Uterine smooth muscle cell (primary cell): Measurements from ENCODE around the gene FTH1. TPM values are rescaled to one million over a fixed set of nuclear protein-coding genes. Genes with fewer than 3 reads are reported as not detected.

Experiments
- total RNA-seq: library from RNA; depleted of rRNA; stranded (reverse); fragments of >200 nt; gene quantifications from 2 replicates; pipeline ENCODE4 v1.2.3, GENCODE V29; 2014

Gene FTH1
- total RNA-seq = 455 and 1,494 TPM in 2 replicates

DNA sequence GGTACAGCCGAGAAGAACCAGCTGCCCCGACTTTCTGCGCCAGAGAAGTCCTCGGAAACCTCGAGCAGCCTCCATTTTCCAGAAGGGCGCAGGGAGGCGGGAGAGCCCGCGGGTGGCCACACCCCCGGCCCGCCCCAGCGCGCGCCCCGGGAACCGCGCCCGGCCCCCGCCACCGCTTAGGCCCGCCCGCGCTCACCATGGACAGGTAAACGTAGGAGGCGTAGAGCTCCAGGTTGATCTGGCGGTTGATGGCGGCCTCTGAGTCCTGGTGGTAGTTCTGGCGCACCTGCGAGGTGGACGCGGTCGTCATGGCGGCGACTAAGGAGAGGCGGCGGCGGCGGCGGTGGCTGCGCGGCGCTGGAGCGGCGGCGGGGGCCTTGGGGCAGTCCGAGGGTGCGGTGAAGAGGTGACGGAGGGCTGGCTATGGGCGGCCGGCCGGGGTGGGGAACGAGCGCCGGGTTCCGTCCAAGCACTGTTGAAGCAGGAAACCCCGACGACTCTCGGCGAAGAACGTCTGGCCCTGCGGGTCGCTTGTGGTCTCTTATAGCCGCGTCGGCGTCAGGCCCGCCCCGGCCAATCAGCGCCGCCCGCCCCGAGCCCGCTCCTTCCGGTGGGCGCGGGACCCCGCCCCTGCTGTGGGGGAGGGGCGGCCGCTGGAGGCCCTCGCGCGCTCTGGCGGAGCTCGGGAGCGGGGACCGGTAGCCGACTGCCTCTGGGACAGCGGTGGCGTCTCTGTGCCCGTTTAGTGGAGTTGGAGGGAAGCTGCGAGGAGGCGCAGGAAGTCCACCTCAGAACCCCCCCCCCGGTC is at the start of gene FTH1:
FTH1 (minus strand) TSS at position 519 of the 808 bp plus-strand sequence; CDS start at position 310, 209 bp downstream.

DNA sequence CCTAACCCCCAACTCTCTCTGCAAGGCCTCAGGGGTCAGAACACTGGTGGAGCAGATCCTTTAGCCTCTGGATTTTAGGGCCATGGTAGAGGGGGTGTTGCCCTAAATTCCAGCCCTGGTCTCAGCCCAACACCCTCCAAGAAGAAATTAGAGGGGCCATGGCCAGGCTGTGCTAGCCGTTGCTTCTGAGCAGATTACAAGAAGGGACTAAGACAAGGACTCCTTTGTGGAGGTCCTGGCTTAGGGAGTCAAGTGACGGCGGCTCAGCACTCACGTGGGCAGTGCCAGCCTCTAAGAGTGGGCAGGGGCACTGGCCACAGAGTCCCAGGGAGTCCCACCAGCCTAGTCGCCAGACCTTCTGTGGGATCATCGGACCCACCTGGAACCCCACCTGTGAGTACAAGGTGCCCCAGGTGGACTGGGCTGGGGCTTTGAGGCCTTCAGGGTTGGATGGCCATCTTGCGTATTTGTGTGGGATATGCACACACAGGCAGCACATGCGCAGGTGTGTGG is 17.3 kb downstream of the FTH1 start, which contains the start of gene BEST1:
BEST1 (plus strand) TSS at position 317 of the 513 bp plus-strand sequence. CDS start 1,456 bp downstream, outside the sequence.

DNA sequence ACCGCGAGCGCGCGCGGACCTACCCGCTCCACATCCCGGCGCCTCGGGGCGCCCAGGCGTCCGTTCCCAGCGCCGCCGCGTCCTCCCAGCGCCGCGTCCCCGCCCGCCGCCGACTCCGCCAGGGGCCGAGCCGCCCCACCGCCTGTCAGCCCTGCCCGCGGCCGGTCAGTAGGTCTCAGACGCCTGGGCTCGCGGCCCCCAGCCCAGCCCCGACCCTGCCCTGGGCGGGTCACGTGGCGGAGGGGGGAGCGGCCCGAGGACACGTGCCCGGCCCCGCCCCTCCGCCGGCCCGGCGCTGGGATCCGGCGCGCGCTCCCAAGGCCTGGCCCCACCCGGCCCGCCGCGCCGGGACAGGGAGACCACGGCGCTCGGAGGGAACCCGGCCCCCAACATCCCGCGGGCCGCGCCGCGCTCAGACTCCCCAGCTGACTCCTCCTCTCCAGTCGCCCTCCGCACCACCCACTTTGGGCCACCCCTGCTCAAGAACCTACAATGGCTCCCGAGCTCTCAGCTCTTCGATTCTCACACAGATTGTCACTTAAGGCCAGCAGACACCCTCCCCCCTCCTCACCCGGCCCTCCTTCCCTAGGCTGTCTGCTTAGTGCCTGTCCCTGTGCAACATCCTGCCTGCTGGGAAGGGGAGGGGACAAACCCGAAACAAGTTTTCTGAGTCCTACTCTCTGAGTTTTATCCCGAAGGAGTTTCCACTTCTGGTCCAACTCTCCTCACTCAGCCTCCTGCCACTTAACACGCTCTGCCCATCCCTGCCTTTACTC is 49.9 kb downstream of the FTH1 start, which contains the start of gene RAB3IL1:
RAB3IL1 (minus strand) TSS at position 233 of the 776 bp plus-strand sequence; CDS start at position 34, 199 bp downstream.

Other genes with a start within 250 kb of the FTH1 start
- 0.25 and 0.55 TPM in 2 replicates for gene MYRF, start 215.0 kb downstream of the FTH1 start, total RNA-seq
- 38.6 and 78.7 TPM in 2 replicates for gene TMEM258, start 175.0 kb downstream of the FTH1 start, total RNA-seq
- gene FEN1, start 174.7 kb downstream of the FTH1 start, total RNA-seq = 16.0 and 74.3 TPM in 2 replicates
- gene FADS1, start 150.6 kb downstream of the FTH1 start, total RNA-seq = 105 and 168 TPM in 2 replicates
- gene FADS2, start 139.3 kb downstream of the FTH1 start, total RNA-seq = 384 and 476 TPM in 2 replicates
- gene FADS3, start 76.1 kb downstream of the FTH1 start, total RNA-seq = 55.4 and 117 TPM in 2 replicates
- gene RAB3IL1, start 50.1 kb downstream of the FTH1 start, total RNA-seq = 12.5 and 19.1 TPM in 2 replicates
- 3.1 and 7.1 TPM in 2 replicates for gene BEST1, start 17.3 kb downstream of the FTH1 start, total RNA-seq
- gene INCENP, start 156.4 kb upstream of the FTH1 start, total RNA-seq = 16.5 and 51.4 TPM in 2 replicates
- not detected in 2 replicates for gene SCGB1D1, start 222.6 kb upstream of the FTH1 start, total RNA-seq
- gene SCGB2A1, start 241.0 kb upstream of the FTH1 start, total RNA-seq = not detected in 2 replicates